ENCODE data around the gene DCP2.
A peak's percentile ranks its signal among the peaks of the same experiment; 100 is the strongest.
"Not testable (repeated sequence)": the region's sequence is repeated elsewhere in the genome, so short reads cannot be mapped to it uniquely, and the experiment has no call there.

The DCP2 gene

DNA sequence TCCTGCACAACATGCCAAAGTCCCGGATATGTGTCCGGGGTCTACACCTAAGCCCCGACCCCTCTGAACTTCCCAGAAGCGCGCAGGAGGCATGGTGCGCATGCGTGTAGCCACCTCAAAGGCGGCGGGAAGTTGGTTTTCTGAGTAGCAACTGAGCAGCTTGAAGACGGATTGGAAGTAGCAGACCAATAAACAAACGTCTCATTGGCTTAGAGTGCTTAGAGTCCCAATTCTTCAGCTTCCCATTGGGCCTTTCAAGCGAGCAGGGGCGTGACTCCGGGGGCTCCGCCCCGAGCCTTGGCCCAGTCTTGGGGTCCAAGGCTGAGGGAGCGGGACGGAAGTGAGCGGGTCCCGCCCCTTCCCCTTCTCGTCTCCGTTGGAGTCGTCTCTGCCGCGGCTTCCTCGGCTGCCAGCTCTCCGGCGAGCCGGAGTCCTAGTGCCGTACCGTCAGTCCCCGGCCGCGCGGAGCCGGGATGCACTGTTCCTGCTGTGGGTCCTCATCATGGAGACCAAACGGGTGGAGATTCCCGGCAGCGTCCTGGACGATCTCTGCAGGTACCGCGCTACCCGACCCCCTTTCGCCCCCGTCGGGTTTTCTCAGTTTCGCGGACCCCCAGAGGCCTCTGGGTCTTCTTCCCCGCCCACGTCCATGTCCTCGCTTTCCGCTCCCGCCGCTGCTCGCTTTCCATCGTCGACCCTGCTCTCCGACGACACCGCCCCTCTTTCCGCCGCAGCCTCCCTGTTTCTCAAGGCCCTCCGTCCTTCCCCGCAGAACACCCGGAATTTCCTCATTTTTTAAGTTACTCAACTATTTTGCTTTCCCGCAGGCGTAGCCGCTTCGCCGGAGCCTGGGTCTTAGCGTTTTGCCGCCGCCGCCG is at the start of gene DCP2:
Gene DCP2, plus strand, starts transcription at position 367 of the 878 bp plus-strand sequence. Its CDS starts 136 bp downstream, at position 503.
- DNase-seq = peak; percentile 79 to 87

DNA sequence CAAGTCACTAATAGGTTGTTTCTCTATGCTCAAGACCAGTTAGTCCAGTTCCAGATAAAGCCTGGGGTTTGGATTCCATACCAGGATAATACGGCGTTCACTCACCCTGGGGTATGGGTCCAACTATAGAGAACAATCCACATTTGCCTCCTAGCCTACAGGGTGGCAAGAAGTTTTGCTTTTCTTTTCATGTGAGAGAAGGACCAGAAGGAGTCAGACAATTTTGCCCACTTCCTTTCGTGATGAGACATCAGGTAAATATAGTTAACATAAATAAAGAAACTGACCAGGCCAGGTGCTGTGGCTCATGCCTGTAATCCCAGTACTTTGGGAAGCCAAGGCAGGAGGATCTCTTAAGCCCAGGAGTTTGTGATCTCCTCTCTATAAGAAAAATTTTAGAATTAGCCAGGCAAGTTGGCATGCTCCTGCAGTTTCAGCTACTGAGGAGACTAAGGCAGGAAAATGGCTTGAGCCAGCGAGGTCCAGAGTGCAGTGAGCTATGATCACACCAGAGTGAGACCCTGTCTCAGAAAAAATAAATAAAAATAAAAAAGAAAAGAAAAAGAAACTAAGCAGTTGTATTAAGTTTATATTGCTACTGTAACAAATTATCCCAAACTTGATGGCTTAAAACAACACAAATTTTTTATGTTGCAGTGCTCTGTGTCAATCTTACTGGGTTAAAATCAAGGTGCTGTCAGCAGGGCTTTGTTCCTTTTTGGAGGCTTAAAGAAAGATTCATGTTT is 47.1 kb upstream of the DCP2 start:
- DNase-seq = no peak

DNA sequence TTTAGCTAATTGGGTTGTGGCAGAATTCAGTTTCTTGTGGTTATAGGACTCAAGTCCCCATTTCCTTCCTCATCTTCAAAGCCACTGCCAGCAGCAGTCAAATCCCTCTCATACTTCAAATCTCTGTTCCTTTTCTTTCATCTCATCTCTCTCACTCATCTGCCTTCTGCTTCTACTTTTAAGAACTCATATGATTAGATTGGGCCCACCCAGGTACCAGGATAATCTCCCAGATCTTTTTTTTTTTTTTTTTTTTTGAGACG is 46.6 kb upstream of the DCP2 start:
- DNase-seq = no peak

DNA sequence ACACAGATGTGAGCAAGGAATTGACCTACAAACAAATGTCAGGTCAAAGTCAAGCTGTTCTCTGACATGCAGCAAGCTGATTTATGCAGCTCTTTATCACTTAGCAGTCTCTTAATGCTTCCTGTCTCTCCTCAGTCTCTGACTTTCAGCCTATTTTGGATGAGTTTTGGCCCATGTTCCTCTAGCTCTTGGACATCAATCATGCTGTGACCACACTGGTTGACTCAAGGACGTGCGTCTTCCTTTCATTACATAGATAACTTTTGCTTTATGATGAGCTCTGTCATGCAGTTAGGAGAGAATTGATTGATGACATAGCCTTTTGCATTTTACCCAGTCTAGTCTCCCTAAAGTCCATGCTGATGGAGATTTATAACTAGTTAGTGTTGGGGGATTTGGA is 45.1 kb upstream of the DCP2 start:
- DNase-seq = no peak

DNA sequence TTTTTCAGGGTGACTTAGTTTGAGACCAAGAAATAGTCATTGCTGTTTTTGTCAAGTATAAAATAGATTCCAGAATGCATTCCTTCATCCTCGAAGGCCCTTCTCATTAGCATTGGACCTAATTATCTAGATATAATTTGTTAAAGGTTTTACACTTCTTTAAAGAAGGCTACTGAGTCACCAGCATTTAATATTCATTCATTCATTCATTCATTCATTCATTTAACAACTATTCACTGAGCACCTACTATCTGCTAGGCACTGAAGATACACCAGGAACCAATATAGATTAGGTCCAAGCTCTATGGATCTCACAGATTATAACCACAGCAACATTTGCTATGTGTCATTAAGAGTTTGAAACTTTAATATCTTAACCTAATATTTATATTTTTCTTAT is 43.5 kb upstream of the DCP2 start:
- no peak for DNase-seq

DNA sequence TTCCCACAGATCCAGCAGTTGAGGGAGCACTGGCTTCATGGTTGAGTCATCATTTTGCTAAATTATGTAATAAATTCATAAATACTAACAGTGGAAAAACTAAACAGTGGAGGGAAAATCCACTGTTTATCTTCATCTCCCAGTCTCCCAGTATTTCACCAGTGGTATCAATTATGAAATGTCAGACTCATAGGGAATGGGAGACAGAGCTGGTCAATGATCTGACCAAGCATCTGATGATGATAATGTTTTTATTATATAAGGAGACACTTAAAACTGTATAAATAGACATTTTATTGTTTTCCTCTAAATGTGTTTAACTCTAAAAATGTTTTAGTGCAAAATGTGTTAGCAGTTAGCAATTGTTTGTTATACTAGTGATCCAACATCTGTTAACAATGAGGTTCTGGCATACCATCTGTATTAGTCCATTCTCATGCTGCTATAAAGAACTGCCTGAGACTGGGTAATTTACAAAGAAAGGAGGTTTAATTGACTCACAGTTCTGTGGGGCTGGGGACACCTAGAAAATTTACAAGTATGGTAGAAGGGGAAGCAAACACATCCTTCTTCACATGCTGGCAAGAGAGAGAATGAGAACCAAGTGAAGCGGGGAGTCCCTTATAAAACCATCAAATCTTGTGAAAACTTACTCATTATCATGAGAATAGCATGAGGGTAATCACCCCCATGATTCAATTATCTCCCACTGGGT is 42.8 kb upstream of the DCP2 start:
- no peak for DNase-seq

DNA sequence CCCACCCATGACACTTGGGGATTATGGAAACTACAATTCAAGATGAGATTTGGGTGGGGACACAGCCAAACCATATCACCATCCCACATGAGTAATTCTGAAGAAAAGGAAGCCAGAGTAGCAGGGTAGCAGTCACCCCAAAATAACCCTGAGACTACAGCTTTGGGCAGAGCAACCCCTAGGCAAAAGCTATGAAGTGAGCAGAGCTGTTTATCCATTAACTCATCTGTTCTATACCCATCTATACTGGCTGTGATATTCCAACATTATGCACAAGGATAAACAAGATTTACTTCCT is 42.3 kb upstream of the DCP2 start:
- DNase-seq = no peak

DNA sequence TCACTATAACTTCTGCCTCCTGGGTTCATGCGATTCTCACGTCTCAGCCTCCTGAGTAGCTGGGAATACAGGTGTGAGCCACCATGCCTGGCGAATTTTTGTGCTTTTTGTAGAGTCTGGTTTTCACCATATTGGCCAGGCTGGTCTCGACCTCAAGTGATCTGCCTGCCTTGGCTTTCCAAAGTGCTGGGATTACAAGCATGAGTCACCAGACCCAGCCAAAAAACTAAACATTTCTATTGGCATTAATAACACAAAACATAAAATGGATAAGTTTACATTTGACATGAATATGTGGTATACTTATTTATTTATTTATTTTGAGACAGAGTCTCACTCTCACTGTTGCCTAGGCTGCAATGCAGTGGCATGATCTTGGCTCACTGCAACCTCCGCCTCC is 40.9 kb upstream of the DCP2 start:
- no peak for DNase-seq

DNA sequence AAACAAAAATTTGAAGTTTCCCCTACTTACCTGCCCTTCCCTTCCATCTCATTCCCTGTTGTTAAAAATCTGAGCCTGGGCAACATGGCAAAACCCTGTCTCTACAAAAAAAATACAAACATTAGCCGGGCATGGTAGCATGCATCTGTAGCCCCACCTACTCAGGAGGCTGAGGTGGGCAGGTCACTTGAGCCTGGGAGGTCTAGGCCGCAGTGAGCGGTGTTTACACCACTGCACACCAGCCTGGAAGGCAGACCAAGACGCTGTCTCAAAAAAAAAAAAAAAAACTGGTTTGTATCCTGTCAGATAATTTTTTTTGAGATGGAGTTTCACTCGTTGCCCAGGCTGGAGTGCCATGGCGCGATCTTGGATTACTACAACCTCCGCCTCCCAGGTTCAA is 38.3 kb upstream of the DCP2 start:
- DNase-seq = no peak

DNA sequence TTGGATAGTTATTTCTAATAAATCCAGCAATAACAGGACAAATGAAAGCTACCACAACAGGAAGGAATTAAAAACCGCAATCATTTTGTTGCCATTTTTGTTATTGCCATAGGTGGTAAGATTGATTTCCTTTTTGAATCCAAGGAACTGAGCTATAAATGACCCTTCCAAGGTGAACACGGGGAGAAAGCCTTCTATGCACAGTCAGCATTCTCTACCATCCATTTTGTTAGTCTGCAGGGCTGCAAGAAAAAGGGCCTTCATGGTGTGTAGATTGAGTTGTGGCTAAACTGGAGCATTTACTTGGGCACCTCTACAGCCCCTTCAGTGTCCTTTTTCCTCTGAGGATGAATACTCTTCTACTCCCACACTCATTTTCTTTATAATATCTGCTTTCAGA is 35.9 kb upstream of the DCP2 start:
- no peak for DNase-seq

DNA sequence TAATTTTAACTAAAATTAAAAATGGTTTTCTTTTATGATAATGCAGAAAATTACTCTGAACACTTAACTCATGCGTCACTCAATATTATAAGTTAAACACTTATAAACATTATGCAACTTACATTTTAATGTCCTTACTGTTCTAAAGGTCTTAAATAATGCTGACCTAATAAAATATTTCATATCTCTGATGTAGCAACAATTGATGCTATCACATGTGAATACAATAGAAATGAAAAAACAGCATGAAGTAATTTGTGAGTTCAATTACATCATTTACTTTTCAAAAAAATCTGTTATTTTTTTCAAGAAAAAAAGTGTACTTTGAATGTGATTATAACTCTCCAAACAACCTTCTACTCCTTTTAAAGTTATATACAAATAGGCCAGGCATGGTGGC is 28.1 kb upstream of the DCP2 start:
- DNase-seq = no peak

DNA sequence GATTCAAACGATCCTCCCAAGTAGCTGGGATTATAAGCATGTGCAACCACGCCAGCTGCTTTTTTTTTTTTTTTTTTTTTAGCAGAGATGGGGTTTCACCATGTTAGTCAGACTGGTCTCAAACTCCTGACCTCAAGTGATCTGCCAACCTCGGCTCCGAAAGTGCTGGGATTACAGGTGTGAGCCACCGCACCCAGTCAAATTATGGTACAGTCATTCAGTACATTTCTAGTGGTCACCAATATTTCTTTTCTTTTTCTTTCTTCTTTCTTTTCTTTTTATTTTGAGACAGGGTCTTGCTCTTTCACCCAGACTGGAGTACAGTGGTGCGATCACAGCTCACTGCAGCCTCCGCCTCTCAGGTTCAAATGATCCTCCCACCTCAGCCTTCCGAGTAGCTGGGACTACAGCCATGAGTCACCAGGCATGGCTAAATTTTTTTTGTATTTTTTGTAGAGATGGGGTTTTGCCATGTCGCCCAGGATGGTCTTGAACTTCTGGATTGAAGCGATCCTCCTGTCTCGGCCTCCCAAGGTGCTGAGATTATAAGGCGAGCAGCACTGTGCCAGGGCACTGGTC is 25.4 kb upstream of the DCP2 start:
- no peak for DNase-seq

DNA sequence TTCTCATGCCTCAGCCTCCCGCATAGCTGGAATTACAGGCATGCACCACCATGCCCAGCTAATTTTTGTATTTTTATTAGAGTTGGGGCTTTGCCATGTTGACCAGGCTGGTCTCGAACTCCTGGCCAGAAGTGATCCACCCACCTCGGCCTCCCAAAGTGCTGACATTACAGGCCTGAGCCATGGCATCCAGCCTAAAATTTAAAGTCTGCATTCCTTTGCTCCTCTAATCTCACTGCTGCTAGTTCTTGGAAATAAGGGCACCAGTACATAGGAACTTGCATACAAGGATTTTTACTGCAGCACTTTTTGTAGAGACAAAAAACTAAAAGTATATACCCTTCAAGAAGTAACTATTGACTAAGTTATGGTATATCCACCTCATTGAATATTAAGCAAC is 20.0 kb upstream of the DCP2 start:
- no peak for DNase-seq

DNA sequence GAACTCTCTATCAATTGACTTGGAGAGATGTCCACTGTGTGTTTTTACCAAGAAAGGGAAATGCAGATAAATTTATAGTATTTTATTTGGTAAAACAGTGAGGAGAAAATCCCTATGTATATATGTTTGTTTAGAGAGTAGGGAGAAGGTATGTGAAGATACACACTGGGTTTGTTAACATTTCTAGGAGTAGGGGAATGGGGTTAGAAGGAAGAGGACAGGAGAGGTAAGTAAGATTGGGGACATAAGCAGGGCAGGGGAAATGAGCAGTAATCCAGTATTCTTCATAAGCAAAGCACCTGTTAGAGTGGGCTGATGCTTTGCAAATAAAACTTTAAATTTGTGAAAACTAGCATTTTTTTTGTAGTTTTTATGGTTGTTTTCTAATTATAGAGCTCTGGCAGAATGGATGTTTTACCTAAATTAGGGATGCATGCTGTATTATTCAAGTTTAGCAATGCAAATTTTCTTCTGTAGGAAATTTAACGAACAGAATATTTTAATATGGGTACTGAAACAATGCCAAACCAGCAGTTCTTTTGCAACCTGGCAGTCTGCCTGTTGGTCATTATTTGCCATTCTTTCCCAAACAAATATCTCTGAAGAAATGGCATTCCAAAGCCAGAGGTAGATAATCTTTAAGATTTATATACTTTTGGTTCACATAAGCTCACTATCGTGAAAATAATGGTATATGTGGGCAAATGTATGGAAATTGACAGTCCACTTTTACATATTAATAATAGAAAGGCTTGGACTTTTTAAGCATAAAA is 19.4 kb upstream of the DCP2 start:
- no peak for DNase-seq

DNA sequence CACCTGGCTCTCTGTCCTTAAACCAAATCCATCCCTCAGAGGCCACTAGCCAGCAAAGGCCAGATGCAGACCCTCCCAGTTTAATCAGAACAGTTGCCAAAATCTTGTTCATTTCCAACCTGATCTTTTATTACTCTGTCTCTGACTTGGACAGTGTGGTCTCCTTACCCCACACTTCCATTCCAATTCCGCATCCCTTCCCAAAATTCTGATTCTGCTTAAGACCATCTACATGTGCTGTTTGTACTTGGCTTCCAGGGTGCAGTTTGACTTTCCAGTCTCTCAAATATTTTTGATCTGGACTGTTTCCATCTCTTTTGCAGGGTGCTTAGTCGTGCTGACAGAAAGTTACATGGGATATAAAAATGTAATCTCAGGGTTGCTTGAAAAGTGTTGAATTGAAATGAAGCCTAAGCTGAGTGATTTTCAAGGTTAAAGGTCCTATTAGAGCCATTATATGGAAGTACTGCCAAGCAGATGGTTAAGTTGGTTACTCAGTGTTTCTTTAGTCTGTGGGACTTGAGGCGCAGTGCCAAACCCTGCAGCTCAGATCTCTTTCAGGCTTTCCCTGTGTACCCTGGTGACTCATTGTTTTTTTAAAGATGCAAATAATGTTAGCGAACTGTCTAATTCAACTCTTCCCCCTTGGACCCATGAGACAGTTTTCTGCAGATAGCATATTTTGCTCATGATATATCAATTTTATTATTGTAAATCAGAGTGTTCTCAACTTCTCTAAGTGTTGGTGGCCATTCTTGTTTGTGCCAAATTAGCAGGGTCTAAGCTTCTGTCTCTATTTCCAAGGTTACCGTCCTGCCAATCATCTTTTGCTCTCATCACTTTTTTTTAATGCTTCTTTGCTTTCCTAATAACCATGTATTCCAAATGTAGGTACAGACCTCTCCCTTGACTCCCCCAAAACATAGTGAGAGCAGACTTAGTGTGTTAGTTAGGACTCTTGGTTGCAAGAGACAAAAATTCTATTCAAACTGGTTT is 18.2 kb upstream of the DCP2 start:
- DNase-seq = no peak

DNA sequence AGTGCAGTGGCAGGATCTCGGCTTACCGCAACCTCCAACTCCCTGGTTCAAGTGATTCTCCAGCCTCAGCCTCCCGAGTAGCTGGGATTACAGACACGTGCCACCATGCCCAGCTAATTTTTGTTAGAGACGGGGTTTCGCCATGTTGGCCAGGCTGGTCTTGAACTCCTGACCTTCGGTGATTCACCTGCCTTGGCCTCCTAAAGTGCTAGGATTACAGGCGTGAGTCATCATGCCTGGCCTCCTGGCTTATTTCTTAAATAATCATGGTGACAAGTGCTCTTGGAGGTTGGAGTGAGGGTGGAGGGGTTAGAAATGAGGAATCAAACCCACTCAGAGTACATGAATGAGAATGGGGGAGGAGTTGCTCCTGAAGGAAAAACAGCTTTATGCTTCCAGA is 16.7 kb upstream of the DCP2 start:
- DNase-seq = not testable (repeated sequence)

DNA sequence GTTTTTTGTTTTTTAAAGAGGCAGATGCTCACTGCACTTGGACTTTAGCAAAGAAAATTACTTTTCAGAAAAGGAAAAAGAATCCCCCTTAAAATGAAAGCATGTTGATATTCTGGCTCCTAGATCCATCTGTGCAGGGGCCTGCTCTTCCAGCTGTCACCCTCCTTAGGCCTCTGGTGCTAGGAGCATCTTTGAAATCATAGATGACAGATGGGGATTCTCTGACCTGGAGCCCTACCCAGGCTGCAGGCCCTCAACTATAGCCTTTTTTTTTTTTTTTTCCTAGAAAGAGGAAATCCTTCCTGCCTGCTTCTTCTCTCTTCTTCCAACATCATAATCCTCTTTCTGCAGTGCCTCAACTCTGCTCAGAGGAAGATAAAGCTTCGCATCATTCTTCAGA is 16.3 kb upstream of the DCP2 start:
- DNase-seq = no peak

DNA sequence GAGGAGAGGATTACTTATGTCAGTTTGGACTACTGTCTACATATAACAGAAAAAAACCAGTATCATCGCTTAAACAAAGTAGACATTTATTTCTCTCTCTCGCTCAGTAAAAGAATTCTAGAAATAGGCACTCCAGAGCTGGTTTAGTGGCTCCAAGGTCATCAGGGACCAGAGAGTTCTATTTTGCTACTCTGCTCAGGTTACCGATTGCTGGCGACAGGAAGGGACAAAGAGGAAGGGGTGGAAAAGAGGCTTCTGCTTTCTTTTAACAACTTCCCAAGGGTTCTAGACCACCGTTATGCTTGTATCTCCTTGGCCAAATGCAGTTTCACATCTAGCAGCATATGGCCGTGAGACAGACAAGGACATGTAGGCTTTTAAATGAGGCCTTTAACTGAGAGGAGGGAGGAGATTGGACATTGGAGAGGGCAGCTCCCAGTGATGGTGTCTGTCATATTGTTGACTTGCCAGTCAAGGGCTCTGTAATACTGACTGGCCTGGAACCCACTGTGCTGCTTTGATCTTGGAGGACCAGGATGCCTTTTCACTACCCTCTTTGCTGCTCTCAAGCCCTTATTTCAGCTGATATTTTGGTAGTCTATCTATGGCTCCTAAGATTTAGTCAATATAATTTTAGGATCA is 15.6 kb upstream of the DCP2 start:
- DNase-seq = no peak

DNA sequence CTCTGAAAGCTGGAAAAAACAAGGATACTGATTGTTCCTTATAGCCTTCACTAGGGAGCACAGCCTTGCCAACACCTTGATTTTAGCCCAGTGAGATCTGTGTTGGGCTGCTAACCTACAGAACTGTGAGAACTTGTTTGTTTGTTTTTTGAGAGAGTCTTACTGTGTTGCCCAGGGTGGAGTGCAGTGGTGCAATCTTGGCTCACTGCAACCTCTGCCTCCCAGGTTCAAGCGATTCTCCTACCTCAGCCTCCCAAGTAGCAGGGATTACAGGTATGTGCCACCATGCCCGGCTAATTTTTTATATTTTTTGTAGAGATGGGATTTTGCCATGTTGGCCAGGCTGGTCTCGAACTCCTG is 13.2 kb upstream of the DCP2 start:
- not testable (repeated sequence) for DNase-seq

DNA sequence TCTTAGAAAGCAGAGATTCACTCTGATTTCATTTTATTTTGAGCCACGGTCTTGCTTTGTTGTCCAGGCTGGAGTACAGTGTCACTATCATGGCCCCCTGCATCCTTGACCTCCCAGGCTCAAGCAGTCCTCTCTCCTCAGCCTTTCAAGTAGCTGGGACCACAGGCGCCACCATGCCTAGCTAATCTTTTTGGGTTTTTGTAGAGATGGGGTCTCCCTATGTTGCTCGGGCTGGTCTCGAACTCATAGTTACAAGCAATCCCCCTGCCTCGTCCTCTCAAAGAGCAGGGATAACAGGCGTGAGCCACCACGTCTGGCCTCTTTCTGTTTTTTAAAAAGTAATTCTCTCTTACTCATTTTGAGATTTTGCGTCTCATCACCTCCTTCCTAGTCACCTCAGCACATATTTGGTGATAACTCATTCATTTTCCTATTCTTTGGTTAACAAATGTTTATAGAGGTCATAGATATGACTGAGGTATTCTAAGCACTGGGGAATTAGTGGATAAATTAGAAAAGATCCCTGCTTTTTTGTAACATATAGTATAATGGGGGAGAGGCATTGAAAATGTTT is 10.8 kb upstream of the DCP2 start:
- no peak for DNase-seq

DNA sequence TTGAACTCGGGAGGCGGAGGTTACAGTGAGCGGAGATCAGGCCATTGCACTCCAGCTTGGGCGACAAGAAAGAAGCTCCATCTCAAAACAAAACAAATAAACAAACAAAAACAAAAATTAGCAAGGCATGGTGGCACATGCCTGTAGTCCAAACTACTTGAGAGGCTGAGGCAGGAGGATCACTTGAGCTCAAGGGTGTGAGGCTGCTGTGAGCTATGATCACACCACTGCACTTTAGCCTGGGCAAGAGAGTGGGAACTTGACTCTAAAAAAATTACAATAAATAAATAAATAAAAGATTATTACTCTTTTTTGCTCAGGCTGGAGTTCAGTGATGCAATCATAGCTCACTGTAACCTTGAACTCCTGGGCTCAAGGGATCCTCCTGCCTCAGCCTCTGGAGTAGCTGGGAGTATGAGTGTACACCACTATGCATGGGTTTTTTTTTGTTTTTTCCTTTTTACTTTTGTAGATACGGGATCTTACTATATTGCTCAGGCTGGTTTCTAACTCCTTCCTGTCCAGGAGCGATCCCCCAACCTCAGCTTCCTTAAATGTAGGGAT is 9.0 kb upstream of the DCP2 start:
- DNase-seq = no peak
